Uterus (tissue), 2 donors: ENCODE results near the gene RNF151.

Experiments used
- CTCF ChIP-seq, 4 experiments: fragments of 200-600 bp in 2 of 4; fragments of 450-650 bp in 2 of 4; sonication (generic) in 2 of 4; IDR thresholded peaks; one replicate each; pipeline ENCODE4 v1.5.1; 2016 to 2019; ENCODE audit warnings: antibody characterized with exemption in 4 of 4, mild to moderate bottlenecking in 2 of 4, moderate library complexity in 1 of 4
- POLR2A ChIP-seq, 2 donors: fragments of 450-650 bp; IDR thresholded peaks; one replicate each; pipeline ENCODE4 v1.6.1; 2016; ENCODE audit warnings: antibody characterized with exemption in 2 of 2, mild to moderate bottlenecking in 1 of 2, moderate library complexity in 1 of 2

- TF ChIP-seq POLR2A (IDR thresholded peaks at IDR 0.05) (no peak), CTCF (IDR thresholded peaks at IDR 0.05) (no peak)
Observed at GRCh38 chr16:1985466-1986150, 19.0 kb downstream of the RNF151 start.
